GM23248 (cell line): ENCODE results near the gene PSMC3.

Experiments
- EZH2 ChIP-seq: fragments of 200-600 bp; sonication (generic); IDR thresholded peaks from 2 replicates; pipeline ENCODE4 v1.6.1; 2018; ENCODE audit warnings: antibody characterized with exemption, mild to moderate bottlenecking; ENCODE audit not compliant: insufficient read depth, poor library complexity, severe bottlenecking
- EZH2phosphoT487 ChIP-seq: fragments of 200-600 bp; sonication (generic); IDR thresholded peaks from 2 replicates; pipeline ENCODE4 v1.6.1; 2018; ENCODE audit warnings: antibody characterized with exemption, moderate library complexity, mild to moderate bottlenecking, low read depth; ENCODE audit not compliant: insufficient read depth

GRCh38 chr11:47470671-47471070 is 44.4 kb upstream of the PSMC3 start:
- no peak for TF ChIP-seq EZH2
- TF ChIP-seq EZH2phosphoT487 = no peak
